ENCODE results near the gene PICALM. TPM values are rescaled to one million over a fixed set of nuclear protein-coding genes. Genes with fewer than 3 reads are reported as not detected.

Gene PICALM
- total and polyA plus RNA-seq, 2 of the 13 experiments (the other 11 are each of a cell fraction or from before 2014, with no cell fraction given): 97.6 to 154 TPM

DNA sequence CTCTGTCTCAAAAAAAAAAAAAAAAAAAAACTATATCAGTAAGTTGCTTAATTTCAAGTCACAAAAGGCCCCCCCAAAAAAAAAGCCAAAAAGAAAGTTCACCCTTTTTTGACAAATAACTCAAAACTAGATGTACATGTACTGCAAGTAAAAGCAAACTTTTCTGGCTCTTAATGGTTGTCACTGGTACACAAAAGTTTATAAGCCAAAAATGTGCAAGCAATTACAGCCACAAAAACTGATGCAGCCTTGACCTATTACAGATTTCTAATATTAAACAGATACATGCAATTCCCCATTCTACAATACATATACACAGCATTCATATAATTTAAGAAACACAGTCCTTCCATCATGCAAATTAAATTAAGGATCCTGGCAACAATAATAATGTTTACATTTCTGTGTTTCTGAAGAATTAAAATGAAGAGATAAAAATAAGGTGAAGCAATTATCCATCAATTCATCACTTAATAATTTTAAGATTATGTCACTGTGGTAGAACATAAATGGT lies 18.6 kb downstream of the PICALM start:
- ChIA-PET POLR2A (no interaction called here), CTCF (ENCODE audit: low intra/inter-chr PET ratio, low total read pairs) (no interaction called here)
- intact Hi-C loops (cut with micrococcal nuclease; ENCODE audit: unreplicated experiment): no loop called here
- Histone ChIP-seq H3K4me2 (ENCODE audit: low read depth, low read length) (no peak overlapping the region), H4K20me1 (ENCODE audit: insufficient read depth, low read length) (peaks cover 91% of the 10 kb centered on the region), H3K36me3 (replicated peaks in 1 of 2; ENCODE audit: control insufficient read depth in 1 of 2, insufficient read depth in 2 of 2, low read length in 2 of 2) (no peaks in the 10 kb centered on the region), H2AFZ (ENCODE audit: low read length) (no peak overlapping the region), H3K9ac (ENCODE audit: insufficient read depth, low read depth, low read length) (no peak overlapping the region), H3K27me3 (ENCODE audit: control insufficient read depth in 1 of 2, insufficient read depth in 2 of 2, low read length in 2 of 2) (no peaks in the 10 kb centered on the region), H3K79me2 (ENCODE audit: insufficient read depth, low read length) (peaks cover 100% of the 10 kb centered on the region), H3K27ac (ENCODE audit: extremely low read length, insufficient read depth, low read length) (no peak overlapping the region), H3K4me3 (replicated peaks in 1 of 3; ENCODE audit: insufficient read depth in 1 of 3, low read depth in 2 of 3, low read length in 3 of 3) (no peak overlapping the region), H3K9me3 (ENCODE audit: low read length) (no peaks in the 10 kb centered on the region), H3K4me1 (ENCODE audit: insufficient read depth, low read length) (peaks cover 33% of the 10 kb centered on the region)
- ATAC-seq (no peak), DNase-seq (ENCODE audit: low spot score) (no peak), FAIRE-seq (no peak)
- BruUV-seq (replicated peaks): no TSS peak
- TF ChIP-seq ARID2 (CRISPR knock-in tag; IDR thresholded peaks at IDR 0.05; ENCODE audit: borderline replicate concordance): no peak
- TF ChIP-seq CBFB (CRISPR knock-in tag; IDR thresholded peaks at IDR 0.05): no peak
- no peak for TF ChIP-seq GATA4 (IDR thresholded peaks at IDR 0.05; ENCODE audit: borderline replicate concordance, low read depth)
- TF ChIP-seq GLI4 (CRISPR knock-in tag; IDR thresholded peaks at IDR 0.05; ENCODE audit: borderline replicate concordance): no peak
- no peak for TF ChIP-seq ZBTB4 (CRISPR knock-in tag; IDR thresholded peaks at IDR 0.05; ENCODE audit: borderline replicate concordance)
- no peak for TF ChIP-seq MAFG (CRISPR knock-in tag; IDR thresholded peaks at IDR 0.05)
- TF ChIP-seq ZSCAN12 (CRISPR knock-in tag; IDR thresholded peaks at IDR 0.05): no peak
- TF ChIP-seq, protein P1, sequence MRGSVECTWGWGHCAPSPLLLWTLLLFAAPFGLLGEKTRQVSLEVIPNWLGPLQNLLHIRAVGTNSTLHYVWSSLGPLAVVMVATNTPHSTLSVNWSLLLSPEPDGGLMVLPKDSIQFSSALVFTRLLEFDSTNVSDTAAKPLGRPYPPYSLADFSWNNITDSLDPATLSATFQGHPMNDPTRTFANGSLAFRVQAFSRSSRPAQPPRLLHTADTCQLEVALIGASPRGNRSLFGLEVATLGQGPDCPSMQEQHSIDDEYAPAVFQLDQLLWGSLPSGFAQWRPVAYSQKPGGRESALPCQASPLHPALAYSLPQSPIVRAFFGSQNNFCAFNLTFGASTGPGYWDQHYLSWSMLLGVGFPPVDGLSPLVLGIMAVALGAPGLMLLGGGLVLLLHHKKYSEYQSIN (CRISPR knock-in tag; IDR thresholded peaks at IDR 0.05; ENCODE audit: borderline replicate concordance): no peak
- TF ChIP-seq MED13 (CRISPR knock-in tag; IDR thresholded peaks at IDR 0.05): no peak
- no peak for TF ChIP-seq TBP (CRISPR knock-in tag; IDR thresholded peaks at IDR 0.05)
- no peak for TF ChIP-seq RAD21 (CRISPR knock-in tag; IDR thresholded peaks at IDR 0.05)
- TF ChIP-seq, protein P2, sequence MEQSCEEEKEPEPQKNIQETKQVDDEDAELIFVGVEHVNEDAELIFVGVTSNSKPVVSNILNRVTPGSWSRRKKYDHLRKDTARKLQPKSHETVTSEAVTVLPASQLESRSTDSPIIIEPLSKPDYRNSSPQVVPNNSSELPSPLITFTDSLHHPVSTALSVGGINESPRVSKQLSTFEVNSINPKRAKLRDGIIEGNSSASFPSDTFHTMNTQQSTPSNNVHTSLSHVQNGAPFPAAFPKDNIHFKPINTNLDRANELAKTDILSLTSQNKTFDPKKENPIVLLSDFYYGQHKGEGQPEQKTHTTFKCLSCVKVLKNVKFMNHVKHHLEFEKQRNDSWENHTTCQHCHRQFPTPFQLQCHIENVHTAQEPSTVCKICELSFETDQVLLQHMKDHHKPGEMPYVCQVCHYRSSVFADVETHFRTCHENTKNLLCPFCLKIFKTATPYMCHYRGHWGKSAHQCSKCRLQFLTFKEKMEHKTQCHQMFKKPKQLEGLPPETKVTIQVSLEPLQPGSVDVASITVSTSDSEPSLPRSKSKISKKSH (CRISPR knock-in tag; IDR thresholded peaks at IDR 0.05; ENCODE audit: borderline replicate concordance): no peak
- no peak for TF ChIP-seq TRIM22 (IDR thresholded peaks at IDR 0.05)
- TF ChIP-seq ZBTB7B (CRISPR knock-in tag; IDR thresholded peaks at IDR 0.05): no peak
- TF ChIP-seq CCAR2 (optimal IDR thresholded peaks at IDR 0.05; ENCODE audit: low read depth, low read length): no peak
- TF ChIP-seq SP5 (CRISPR knock-in tag; IDR thresholded peaks at IDR 0.05; ENCODE audit: borderline replicate concordance, low read depth): no peak
- no peak for TF ChIP-seq POGZ (CRISPR knock-in tag; IDR thresholded peaks at IDR 0.05)
- in situ Hi-C loops (cut with HindIII; ENCODE audit: extremely low pct_ligation_motif_present, low pct_unique_long_range_greater_than_20kb): no loop called here
